NCI-H1417 (cell line): ENCODE data around the gene RAB17.

Experiments used
- DNase-seq, 3 experiments: peaks; one replicate each; lab custom pipeline; 2025; lab: John Stamatoyannopoulos, UW

RAB17 gene

GRCh38 chr2:237577956-237578870 lies 12.3 kb downstream of the RAB17 start:
- no peak for DNase-seq

- DNase-seq, result no peak
Observed at GRCh38 chr2:237577458-237577857, 13.1 kb downstream of the RAB17 start.

GRCh38 chr2:237576974-237577373 lies 13.6 kb downstream of the RAB17 start:
- DNase-seq, result no peak

GRCh38 chr2:237575869-237576862 lies 14.4 kb downstream of the RAB17 start:
- DNase-seq, result no peak

GRCh38 chr2:237574894-237575868 lies 15.4 kb downstream of the RAB17 start:
- no peak for DNase-seq

GRCh38 chr2:237574467-237574866 lies 16.1 kb downstream of the RAB17 start:
- DNase-seq, result no peak

- DNase-seq, result no peak
Observed at GRCh38 chr2:237573721-237574415, 16.7 kb downstream of the RAB17 start.

- no peak for DNase-seq
Observed at GRCh38 chr2:237572742-237573101, 17.8 kb downstream of the RAB17 start.

GRCh38 chr2:237572021-237572741 lies 18.4 kb downstream of the RAB17 start:
- peak; percentile 69 to 88 (median 72) for DNase-seq

- no peak for DNase-seq
Observed at GRCh38 chr2:237571551-237571950, 19.0 kb downstream of the RAB17 start.

- no peak for DNase-seq
Observed at GRCh38 chr2:237570776-237571335, 19.7 kb downstream of the RAB17 start.

- DNase-seq, result no peak
Observed at GRCh38 chr2:237569896-237570295, 20.6 kb downstream of the RAB17 start.

GRCh38 chr2:237569041-237569440 lies 21.5 kb downstream of the RAB17 start:
- no peak for DNase-seq

GRCh38 chr2:237568121-237568660 lies 22.3 kb downstream of the RAB17 start:
- DNase-seq, result no peak

- DNase-seq, result no peak
Observed at GRCh38 chr2:237567276-237568029, 23.1 kb downstream of the RAB17 start.

GRCh38 chr2:237566401-237567235 lies 23.9 kb downstream of the RAB17 start, which contains the start of gene PRLH:
Gene PRLH (plus strand): TSS chr2:237566574. CDS start chr2:237566574, 0 bp downstream.
- DNase-seq, result no peak

- DNase-seq, result no peak
Observed at GRCh38 chr2:237565974-237566373, 24.6 kb downstream of the RAB17 start.
